Endothelial cell of umbilical vein (primary cell): ENCODE measurements around the gene ZNF121. TPM values are rescaled to one million over a fixed set of nuclear protein-coding genes. Genes with fewer than 3 reads are reported as not detected.

Source experiments
- BruUV-seq: library from RNA; stranded (reverse); fragments of 400-500 nt; replicated peaks from 2 replicates; lab custom pipeline; 2021; lab: Mats Ljungman, UMichigan
- CTCF ChIA-PET: fragments of 300-600, 350-600 bp; sonication (Branson Sonifier 250); formaldehyde crosslinking; loops from one replicate; lab custom pipeline; 2021; ENCODE audit warnings: antibody characterized with exemption, inconsistent platforms; lab: Charles Lee
- POLR2A ChIA-PET: fragments of 300-600, 350-600 bp; sonication (Branson Sonifier 250); formaldehyde crosslinking; loops from one replicate; lab custom pipeline; 2021; ENCODE audit warnings: antibody characterized with exemption, inconsistent platforms; lab: Charles Lee
- DNase-seq: peaks from one replicate; pipeline ENCODE4 v3.0.0-alpha.2; 2011; ENCODE audit warnings: low read depth, low spot score
- FAIRE-seq: peaks from 2 replicates; lab custom pipeline; 2011; peaks lifted over from hg19 to GRCh38; lab: Jason Lieb, UNC
- H2AFZ ChIP-seq: 2 replicates; pipeline ENCODE4 v1.6.0; 2012; ENCODE audit warnings: low read depth, low read length, control low read depth, inconsistent platforms
- H3K27ac ChIP-seq: 2 replicates; pipeline ENCODE4 v1.5.1; 2011; ENCODE audit warnings: low read depth, mild to moderate bottlenecking, control low read depth, low read length, moderate library complexity; ENCODE audit not compliant: insufficient read depth
- H3K27me3 ChIP-seq, 2 experiments: 2 replicates each; pipeline versions ENCODE4 v1.6.0 to v1.6.1; 2011; ENCODE audit warnings: low read length in 2 of 2, mixed read lengths in 1 of 2; ENCODE audit not compliant: control insufficient read depth in 2 of 2, insufficient read depth in 2 of 2
- H3K36me3 ChIP-seq, 2 experiments: 2 replicates in 1 of 2; 3 replicates in 1 of 2; pipeline ENCODE4 v1.5.1; 2011; ENCODE audit warnings: low read length in 2 of 2, mild to moderate bottlenecking in 1 of 2, moderate library complexity in 1 of 2; ENCODE audit not compliant: control insufficient read depth in 2 of 2, insufficient read depth in 2 of 2; ENCODE audit errors: extremely low read depth in 1 of 2
- H3K4me1 ChIP-seq: 3 replicates; pipeline ENCODE4 v1.5.1; 2011; ENCODE audit warnings: mild to moderate bottlenecking, low read length; ENCODE audit not compliant: control insufficient read depth, insufficient read depth; ENCODE audit errors: extremely low read depth
- H3K4me2 ChIP-seq: 2 replicates; pipeline ENCODE4 v1.6.1; 2011; ENCODE audit warnings: low read length, control low read depth, mixed read lengths; ENCODE audit not compliant: insufficient read depth
- H3K4me3 ChIP-seq, 3 experiments: fragments of 200-600 bp in 1 of 3; sonication (generic), shearing (Covaris generic) in 1 of 3; replicated peaks in 1 of 3; 2 replicates each; pipeline ENCODE4 v1.5.1; 2011 to 2016; ENCODE audit warnings: control low read depth in 3 of 3, low read length in 3 of 3, mild to moderate bottlenecking in 2 of 3, inconsistent platforms in 1 of 3, low read depth in 1 of 3, moderate library complexity in 1 of 3; ENCODE audit not compliant: insufficient read depth in 1 of 3
- H3K79me2 ChIP-seq: 2 replicates; pipeline ENCODE4 v1.6.0; 2012; ENCODE audit warnings: low read length, inconsistent platforms; ENCODE audit not compliant: control insufficient read depth, insufficient read depth
- H3K9ac ChIP-seq: replicated peaks from 2 replicates; pipeline ENCODE3; 2011; ENCODE audit warnings: low read length, control low read depth; ENCODE audit not compliant: insufficient read depth; ENCODE audit errors: extremely low read depth
- H3K9me1 ChIP-seq: replicated peaks from 3 replicates; pipeline ENCODE4 v1.6.0; 2011; ENCODE audit warnings: mild to moderate bottlenecking, low read length; ENCODE audit not compliant: control insufficient read depth, insufficient read depth; ENCODE audit errors: extremely low read depth
- H3K9me3 ChIP-seq: replicated peaks from 2 replicates; pipeline ENCODE4 v1.5.1; 2012; ENCODE audit warnings: low read length, inconsistent platforms; ENCODE audit not compliant: control insufficient read depth, insufficient read depth
- H4K20me1 ChIP-seq: replicated peaks from 2 replicates; pipeline ENCODE3; 2011; ENCODE audit warnings: mild to moderate bottlenecking, low read length; ENCODE audit not compliant: control insufficient read depth, insufficient read depth; ENCODE audit errors: extremely low read depth
- EZH2 ChIP-seq: IDR thresholded peaks from 2 replicates; pipeline ENCODE4 v1.6.1; 2012; ENCODE audit warnings: borderline replicate concordance, low read depth, mild to moderate bottlenecking, moderate library complexity, low read length, inconsistent platforms; ENCODE audit not compliant: severe bottlenecking
- FOS ChIP-seq: IDR thresholded peaks from 2 replicates; pipeline ENCODE4 v1.6.1; 2011; ENCODE audit warnings: mild to moderate bottlenecking, low read length, moderate library complexity, borderline replicate concordance; ENCODE audit not compliant: insufficient read depth
- GATA2 ChIP-seq: IDR thresholded peaks from 2 replicates; pipeline ENCODE4 v1.7.0; 2011; ENCODE audit warnings: low read depth, mild to moderate bottlenecking, moderate library complexity, mixed read lengths, low read length; ENCODE audit not compliant: insufficient read length, insufficient read depth
- JUN ChIP-seq: IDR thresholded peaks from 2 replicates; pipeline ENCODE4 v1.6.1; 2011; ENCODE audit warnings: borderline replicate concordance, low read depth; ENCODE audit not compliant: insufficient read length, insufficient read depth
- MYC ChIP-seq: IDR thresholded peaks from one replicate; pipeline ENCODE4 v1.6.1; 2011; ENCODE audit warnings: mild to moderate bottlenecking, low read depth, low read length
- POLR2A ChIP-seq: IDR thresholded peaks from 2 replicates; pipeline ENCODE4 v1.6.1; 2012; ENCODE audit warnings: low read depth, mild to moderate bottlenecking, control low read depth, low read length
- POLR2AphosphoS5 ChIP-seq: IDR thresholded peaks from 2 replicates; pipeline ENCODE4 v1.6.1; 2012; ENCODE audit warnings: low read depth, mild to moderate bottlenecking, control low read depth, low read length, moderate library complexity; ENCODE audit not compliant: insufficient read depth
- dilution Hi-C: fragments of 300-500 bp; cut with MboI; formaldehyde crosslinking; loops from one replicate; pipeline ENCODE4 v1.15.0; 2019; ENCODE audit warnings: low sequenced_read_pairs; ENCODE audit not compliant: extremely low pct_ligation_motif_present
- intact Hi-C: fragments of 100-400 bp; cut with micrococcal nuclease; formaldehyde crosslinking; loops from one replicate; pipeline ENCODE4 v1.10.0; 2022
- polyA plus RNA-seq, 4 experiments: library from polyadenylated mRNA; depleted of rRNA in 3 of 4; stranded (reverse) in 3 of 4; unstranded in 1 of 4; fragments of >200 nt; gene quantifications; 2 replicates each; pipeline versions ENCODE4 v1.2.1 to v1.2.3, GENCODE V29; 2011 to 2012; ENCODE audit warnings: missing spikeins in 1 of 4
- total RNA-seq: library from RNA; stranded (reverse); gene quantifications from 2 replicates; pipeline ENCODE4 v1.2.3, GENCODE V29; 2021
- TF ChIP-seq, protein P1 (sequence below), 2 donors: IDR thresholded peaks; 1 replicate in 1 of 2; 2 replicates in 1 of 2; pipeline ENCODE4 v1.5.1; 2011; ENCODE audit warnings: low read length in 2 of 2, mild to moderate bottlenecking in 2 of 2, moderate library complexity in 2 of 2, control low read depth in 1 of 2, inconsistent platforms in 1 of 2, low read depth in 1 of 2; ENCODE audit not compliant: insufficient read depth in 1 of 2; ENCODE audit errors: extremely low read depth in 1 of 2
- TF ChIP-seq, protein P2 (sequence below): IDR thresholded peaks from 2 replicates; pipeline ENCODE4 v1.6.1; 2011; ENCODE audit not compliant: insufficient read depth, insufficient read length

The ZNF121 gene
- total and polyA plus RNA-seq, 2 donors (not counting 3 experiments of a cell fraction or from before 2014, with no cell fraction given): 2.3 to 25.1 TPM

- dilution Hi-C loops (no loop called here), intact Hi-C loops (no loop called here)
- CTCF ChIA-PET: no interaction called here
- TF ChIP-seq, protein P1, sequence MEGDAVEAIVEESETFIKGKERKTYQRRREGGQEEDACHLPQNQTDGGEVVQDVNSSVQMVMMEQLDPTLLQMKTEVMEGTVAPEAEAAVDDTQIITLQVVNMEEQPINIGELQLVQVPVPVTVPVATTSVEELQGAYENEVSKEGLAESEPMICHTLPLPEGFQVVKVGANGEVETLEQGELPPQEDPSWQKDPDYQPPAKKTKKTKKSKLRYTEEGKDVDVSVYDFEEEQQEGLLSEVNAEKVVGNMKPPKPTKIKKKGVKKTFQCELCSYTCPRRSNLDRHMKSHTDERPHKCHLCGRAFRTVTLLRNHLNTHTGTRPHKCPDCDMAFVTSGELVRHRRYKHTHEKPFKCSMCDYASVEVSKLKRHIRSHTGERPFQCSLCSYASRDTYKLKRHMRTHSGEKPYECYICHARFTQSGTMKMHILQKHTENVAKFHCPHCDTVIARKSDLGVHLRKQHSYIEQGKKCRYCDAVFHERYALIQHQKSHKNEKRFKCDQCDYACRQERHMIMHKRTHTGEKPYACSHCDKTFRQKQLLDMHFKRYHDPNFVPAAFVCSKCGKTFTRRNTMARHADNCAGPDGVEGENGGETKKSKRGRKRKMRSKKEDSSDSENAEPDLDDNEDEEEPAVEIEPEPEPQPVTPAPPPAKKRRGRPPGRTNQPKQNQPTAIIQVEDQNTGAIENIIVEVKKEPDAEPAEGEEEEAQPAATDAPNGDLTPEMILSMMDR (IDR thresholded peaks at IDR 0.05; ENCODE audit: extremely low read depth in 1 of 2, insufficient read depth in 1 of 2, low read depth in 1 of 2, low read length in 2 of 2): no peak
- TF ChIP-seq, protein P2, sequence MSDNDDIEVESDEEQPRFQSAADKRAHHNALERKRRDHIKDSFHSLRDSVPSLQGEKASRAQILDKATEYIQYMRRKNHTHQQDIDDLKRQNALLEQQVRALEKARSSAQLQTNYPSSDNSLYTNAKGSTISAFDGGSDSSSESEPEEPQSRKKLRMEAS: no peak
- TF ChIP-seq FOS (no peak), MYC (no peak), JUN (no peak), GATA2 (no peak), POLR2AphosphoS5 (no peak), POLR2A (no peak), EZH2 (no peak)
- Histone ChIP-seq H3K4me1 (peaks cover 5% of the 10 kb centered on the region), H3K4me3 (no peak overlapping the region), H3K9me1 (no peaks in the 10 kb centered on the region), H3K27ac (no peak overlapping the region), H3K9me3 (peaks cover 3% of the 10 kb centered on the region), H3K9ac (no peak overlapping the region), H3K79me2 (peaks cover 19% of the 10 kb centered on the region), H3K27me3 (no peaks in the 10 kb centered on the region), H2AFZ (no peak overlapping the region), H3K36me3 (peaks cover 19 to 31% of the 10 kb centered on the region in 2 experiments), H3K4me2 (no peak overlapping the region), H4K20me1 (no peaks in the 10 kb centered on the region)
- FAIRE-seq (no peak), DNase-seq (no peak)
- POLR2A ChIA-PET: no interaction called here
- no TSS peak for BruUV-seq
Measured at GRCh38 chr19:9535934-9536333, 48.4 kb downstream of the ZNF121 start.
